Stimulated activated CD4-positive, alpha-beta T cell treated with anti-CD3 and anti-CD28 coated beads, TNF-alpha, amount 100 ng/mL, for 48 hours (primary cell): ENCODE data around the gene KCTD15.
A peak's percentile ranks its signal among the peaks of the same experiment; 100 is the strongest.

ENCODE experiments used
- DNase-seq, 3 donors: peaks; one replicate each; pipeline ENCODE4 v3.0.0-alpha.2; 2020; ENCODE audit warnings: low read depth in 3 of 3

KCTD15 gene

DNA sequence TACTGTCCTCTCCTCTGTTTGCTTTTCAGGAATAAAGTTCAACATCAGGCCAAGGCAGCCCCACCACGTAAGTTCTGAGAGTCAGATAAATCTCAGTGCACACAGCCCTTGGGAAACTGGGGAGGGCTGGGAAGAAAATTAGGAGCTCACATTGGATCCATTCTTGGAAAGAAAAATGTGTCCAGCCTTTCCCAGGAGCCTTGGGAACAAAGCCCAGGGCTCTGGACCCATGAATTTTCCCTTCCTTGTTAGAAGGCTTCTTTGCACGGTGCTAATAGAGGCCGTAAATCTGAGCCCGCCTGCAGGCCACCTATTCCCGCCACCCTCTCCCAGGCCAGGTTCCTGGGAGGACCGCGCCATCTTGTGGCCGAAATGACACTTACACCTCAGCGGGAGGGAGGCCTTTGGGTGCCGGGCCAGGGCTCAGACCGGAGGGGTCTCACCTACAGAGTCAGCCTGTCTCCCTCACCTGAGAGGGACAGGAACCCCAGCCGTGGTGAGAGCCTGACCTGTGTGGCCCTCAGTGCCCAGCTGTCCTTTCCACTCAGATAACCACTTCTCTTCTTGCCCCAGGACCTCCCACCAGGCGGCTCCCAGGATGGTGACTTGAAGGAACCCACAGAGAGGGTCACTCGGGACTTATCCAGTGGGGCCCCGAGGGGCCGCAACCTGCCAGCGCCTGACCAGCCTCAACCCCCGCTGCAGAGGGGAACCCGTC lies 25.1 kb upstream of the KCTD15 start:
- DNase-seq, result peak; percentile 35 to 62 (median 57)

- DNase-seq, result no peak
These were observed 24.4 kb upstream of the KCTD15 start for GRCh38 chr19:33772102-33772857.

DNA sequence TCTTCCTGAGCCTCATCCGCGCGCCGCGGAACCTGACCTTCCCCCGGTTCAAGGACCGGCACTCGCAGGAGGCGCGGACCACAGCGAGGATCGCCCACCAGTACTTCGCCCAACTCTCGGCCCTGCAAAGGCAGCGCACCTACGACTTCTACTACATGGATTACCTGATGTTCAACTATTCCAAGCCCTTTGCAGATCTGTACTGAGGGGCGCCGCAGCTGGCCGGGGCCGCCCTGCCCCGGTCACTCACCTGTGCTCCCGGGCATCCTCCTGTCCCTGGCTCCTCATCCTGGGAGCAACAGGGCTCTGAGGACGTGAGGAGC lies 23.9 kb upstream of the KCTD15 start:
- no peak for DNase-seq

- no peak for DNase-seq
These were observed 22.7 kb upstream of the KCTD15 start for GRCh38 chr19:33773704-33774624.

GRCh38 chr19:33774751-33775150 lies 21.9 kb upstream of the KCTD15 start:
- DNase-seq, result no peak

DNA sequence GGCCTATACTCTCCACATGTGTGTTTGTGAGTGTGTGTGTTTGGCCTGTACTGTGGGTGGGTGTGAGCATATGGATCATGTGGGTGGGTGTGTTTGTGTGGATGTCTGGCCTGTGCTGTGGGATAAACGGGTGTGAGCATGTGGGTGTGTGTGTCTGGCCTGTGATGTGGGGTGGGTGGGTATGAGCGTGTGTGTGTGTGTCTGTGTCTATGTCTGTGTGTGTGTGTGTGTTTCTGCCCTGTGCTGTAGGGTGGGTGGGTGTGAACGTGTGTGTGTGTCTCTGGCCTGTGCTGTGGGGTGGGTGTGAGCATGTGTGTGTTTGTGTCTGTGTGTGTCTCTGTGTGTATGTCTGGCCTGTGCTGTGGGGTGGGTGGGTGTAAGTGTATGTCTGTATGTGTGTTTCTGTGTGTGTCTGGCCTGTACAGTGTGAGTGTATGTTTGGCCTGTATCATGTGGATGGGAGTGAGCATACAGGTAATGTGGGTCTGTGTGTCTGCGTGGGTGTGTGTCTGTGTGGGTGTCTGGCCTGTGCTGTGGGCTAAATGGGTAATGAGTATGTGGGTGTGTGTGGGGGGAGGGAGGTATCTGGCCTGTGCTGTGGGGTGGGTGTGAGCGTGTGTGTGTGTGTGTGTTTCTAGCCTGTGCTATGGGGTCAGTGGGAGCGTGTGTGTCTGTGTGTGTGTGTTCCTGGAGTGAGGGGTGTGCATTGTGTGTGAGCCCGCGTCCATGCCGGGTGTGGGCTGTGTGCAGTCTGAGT lies 20.8 kb upstream of the KCTD15 start:
- no peak for DNase-seq

DNA sequence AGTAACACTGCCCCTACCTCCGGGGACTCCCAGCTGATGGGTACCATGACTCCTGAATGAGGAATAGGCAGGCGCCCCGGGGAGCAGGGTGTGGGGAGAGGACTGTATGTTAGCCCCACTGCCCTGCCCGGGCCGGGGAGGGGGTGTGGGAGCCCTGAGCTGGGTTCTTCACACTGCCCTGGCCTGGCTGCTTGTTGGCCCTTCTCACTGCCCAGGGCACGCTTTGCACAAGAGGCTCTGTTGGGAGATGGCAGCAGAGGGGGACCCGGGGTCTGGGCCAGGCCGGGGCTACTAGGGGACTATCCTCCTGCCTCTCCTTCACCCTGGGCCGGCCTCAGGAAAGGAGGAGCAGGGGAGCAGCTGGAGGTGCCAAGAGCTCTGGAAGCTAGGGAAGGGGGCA lies 19.3 kb upstream of the KCTD15 start:
- DNase-seq, result no peak

DNA sequence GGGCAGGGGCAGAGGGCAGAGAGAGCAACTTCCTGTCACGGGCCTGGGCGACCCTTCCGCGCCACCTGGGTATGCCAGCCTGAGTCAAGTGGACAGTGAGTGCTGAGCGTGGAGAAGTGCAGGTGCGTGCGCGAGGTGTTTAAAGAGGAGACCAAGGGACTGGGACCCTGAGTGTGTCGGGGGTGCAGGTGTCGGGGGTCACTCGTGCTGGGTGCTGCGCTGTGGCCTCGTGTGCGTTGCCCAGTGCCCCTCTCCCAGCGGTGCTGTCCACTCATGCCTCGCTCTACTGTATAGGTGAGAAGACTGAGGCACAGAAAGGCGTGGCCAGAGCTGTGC lies 18.9 kb upstream of the KCTD15 start:
- no peak for DNase-seq

DNA sequence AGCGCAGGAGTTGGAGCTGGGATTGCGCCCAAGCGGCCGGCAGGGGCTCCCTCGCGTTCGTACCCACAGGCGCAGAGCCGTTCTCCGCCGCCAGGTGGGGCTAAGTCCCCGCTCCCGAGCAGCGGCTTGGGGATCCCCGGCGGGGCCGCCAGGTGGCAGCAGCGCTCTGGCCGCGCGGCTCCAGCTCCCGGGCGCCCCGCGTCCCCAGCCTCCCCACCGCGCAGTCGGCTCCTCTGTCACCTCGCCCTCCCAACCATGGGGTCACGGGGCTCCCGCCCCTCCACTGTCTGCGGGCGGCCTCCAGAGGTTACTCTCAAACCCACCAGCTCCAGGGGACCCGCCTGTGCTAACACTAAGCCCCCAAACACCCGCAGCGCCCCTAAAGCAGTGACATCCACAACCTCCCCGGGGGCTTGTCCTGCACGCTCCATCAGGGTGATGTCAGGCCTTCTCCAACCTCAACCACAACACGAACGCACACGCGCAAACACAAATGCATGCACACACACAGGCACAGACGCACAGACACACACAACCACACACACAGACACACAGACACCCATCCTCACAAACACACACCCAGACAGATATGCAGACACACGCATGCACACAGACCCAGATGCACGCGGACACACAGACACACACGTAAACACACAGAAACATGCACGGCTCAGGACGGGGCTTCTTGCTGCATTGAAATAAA lies 18.4 kb upstream of the KCTD15 start:
- peak; percentile 70 to 84 (median 79) for DNase-seq

- no peak for DNase-seq
These were observed 16.8 kb upstream of the KCTD15 start for GRCh38 chr19:33779849-33780248.

DNA sequence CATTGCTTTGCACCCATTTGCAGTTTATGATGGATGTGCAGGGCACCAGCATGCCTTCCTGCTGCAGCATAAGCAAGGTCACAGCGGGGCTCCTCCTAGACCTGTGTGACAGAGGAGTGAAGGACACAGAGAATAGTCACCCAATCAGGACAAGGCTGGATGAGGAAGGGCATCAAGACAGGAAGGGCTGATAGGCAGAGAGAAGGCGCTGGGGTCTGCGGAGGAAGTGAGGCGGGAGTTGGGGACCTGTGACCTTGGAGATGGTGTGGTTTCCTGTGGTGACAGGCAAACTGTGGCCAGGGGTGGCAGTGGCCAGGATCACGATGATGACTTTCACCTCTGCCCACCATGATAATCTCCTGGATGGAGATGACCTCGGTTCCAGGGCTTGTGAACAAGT lies 16.4 kb upstream of the KCTD15 start:
- no peak for DNase-seq

DNA sequence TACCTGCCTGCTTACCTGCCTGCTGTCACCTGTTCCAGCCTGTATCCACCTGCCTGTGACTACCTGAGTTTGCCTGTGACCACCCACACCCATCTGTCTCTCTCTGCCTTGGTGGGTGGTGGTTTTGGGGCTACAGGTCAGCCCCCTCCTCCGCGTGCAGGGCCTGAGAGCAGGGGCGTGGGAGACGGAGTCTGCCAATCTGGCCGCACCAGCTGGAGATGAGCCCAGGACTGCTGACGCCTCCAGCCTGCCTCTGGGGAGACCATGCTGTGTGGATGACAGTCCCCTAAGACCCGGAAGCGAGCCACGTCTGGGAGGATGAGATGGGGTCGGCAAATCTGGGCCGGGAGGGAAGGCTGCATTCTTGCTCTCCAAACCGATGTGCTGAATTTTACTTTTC lies 15.9 kb upstream of the KCTD15 start:
- no peak for DNase-seq

DNA sequence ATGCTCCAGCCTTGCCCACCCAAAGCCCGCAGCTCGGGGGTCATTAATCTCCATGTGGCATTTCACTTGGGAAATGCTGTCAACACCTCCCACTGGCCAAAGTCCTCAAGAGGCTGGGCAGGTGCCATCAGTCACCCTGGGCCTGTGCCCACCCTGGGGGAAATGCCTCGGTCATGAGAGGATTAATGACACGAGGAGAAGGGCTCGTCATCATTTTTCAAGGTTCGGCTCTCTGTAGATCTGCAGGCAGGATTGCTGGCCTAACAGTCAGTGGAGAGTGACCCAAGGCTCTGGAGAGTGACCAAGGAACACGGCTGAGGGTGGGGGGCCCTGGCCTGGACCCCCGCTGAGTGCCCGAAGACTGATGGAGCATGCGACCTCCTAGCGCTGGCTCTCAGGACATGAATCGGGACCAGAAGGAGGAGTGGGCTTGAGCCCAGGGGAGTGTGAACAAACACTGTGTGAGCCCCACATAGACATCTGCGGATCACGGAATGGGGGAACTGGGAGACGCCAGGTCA lies 15.2 kb upstream of the KCTD15 start:
- DNase-seq, result no peak

DNA sequence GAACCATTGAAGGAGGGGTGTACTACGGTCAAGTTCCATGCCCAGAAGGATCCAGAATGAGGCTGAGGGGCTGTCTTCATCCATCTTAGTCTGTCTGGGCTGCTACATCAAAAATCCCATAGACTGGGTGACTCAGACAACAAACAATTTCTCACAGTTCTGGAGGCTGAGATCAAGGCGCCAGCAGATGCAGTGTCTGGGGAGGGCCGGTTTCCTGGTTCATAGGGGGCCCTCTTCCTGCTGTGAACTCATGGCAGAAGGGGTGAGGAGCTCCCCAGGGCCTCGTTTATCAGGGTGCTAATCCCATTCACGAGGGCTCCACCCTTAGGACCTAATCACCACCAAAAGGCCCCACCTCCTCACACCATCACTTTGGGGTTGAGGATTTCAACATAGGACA lies 14.7 kb upstream of the KCTD15 start:
- no peak for DNase-seq

- DNase-seq, result no peak
These were observed 12.2 kb upstream of the KCTD15 start for GRCh38 chr19:33784432-33784831.

DNA sequence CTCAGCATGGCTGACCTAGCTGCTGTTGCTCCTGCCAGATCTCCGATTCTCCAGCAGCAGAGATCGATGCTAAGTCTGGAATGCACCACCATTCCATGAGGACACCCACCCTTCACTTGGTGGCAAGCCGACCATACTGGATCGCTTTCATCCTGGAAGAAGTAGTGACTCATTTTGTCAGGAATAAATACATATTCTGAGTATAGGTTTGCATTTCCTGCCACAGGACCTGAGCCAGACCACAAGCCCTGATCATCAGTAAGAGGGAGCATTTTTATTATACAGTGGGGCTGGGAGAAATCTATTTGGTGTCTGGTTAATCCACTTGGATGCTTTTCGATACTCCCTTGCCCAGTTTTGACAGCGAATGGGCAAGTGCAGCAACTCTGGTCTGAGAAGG lies 10.9 kb upstream of the KCTD15 start:
- DNase-seq, result no peak

- DNase-seq, result no peak
These were observed 8.0 kb upstream of the KCTD15 start for GRCh38 chr19:33788676-33789075.

DNA sequence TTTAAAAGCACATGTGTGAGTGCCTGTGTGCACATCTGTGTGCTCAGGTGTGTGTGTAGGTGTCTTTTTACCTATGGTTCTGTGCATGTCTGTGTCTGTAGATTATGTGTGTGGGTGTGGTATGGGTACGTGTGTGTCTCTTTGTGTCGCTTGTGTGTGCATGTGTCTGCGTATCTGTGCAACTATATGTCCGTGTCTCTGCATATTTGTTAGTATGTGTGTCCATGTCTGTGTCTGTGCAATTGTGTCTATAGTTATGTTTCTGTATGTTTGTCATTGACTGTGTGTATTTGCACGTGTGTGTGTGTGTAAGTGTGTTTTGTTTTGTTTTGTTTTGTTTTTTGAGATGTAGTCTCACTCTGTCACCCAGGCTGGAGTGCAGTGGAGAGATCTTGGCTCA lies 7.3 kb upstream of the KCTD15 start:
- no peak for DNase-seq

GRCh38 chr19:33794683-33795369 lies 1.8 kb upstream of the KCTD15 start:
- no peak for DNase-seq

GRCh38 chr19:33795370-33796163 lies 1.1 kb upstream of the KCTD15 start:
- DNase-seq, result peak in 2 of 3 donors; percentile 26 to 57
